H9 (cell line): Measurements from ENCODE around the gene TRNP1. TPM values are rescaled to one million over a fixed set of nuclear protein-coding genes. Genes with fewer than 3 reads are reported as not detected.

Experiments
- DNase-seq: peaks from one replicate; pipeline ENCODE4 v3.0.0-alpha.2; 2017
- H2AFZ ChIP-seq: one replicate; pipeline ENCODE4 v1.6.1; 2013; ENCODE audit warnings: mild to moderate bottlenecking, low read length, control low read depth, moderate library complexity
- H2AK5ac ChIP-seq: 2 replicates; pipeline ENCODE4 v1.6.1; 2013; ENCODE audit warnings: low read length, control low read depth, mixed read lengths; ENCODE audit not compliant: insufficient read length
- H2BK120ac ChIP-seq: one replicate; pipeline ENCODE4 v1.6.1; 2013; ENCODE audit warnings: low read depth, mild to moderate bottlenecking, low read length, control low read depth, inconsistent platforms; ENCODE audit not compliant: poor library complexity, severe bottlenecking
- H2BK12ac ChIP-seq: 2 replicates; pipeline ENCODE4 v1.6.1; 2013; ENCODE audit warnings: low read length, control low read depth, mixed read lengths, low read depth; ENCODE audit not compliant: insufficient read length
- H2BK15ac ChIP-seq: 2 replicates; pipeline ENCODE4 v1.6.1; 2013; ENCODE audit warnings: low read depth, low read length, control low read depth
- H2BK20ac ChIP-seq: one replicate; pipeline ENCODE4 v1.6.1; 2013; ENCODE audit warnings: low read depth, mild to moderate bottlenecking, low read length, control low read depth, inconsistent platforms; ENCODE audit not compliant: poor library complexity, severe bottlenecking
- H2BK5ac ChIP-seq: 2 replicates; pipeline ENCODE4 v1.6.1; 2013; ENCODE audit warnings: low read length, control low read depth, mixed read lengths; ENCODE audit not compliant: insufficient read length
- H3K14ac ChIP-seq: 2 replicates; pipeline ENCODE4 v1.6.1; 2013; ENCODE audit warnings: low read length, control low read depth; ENCODE audit not compliant: insufficient read depth
- H3K18ac ChIP-seq: 2 replicates; pipeline ENCODE4 v1.6.1; 2013; ENCODE audit warnings: low read depth, mild to moderate bottlenecking, mixed read lengths, low read length, control low read depth; ENCODE audit not compliant: insufficient read length
- H3K23ac ChIP-seq: 2 replicates; pipeline ENCODE4 v1.6.1; 2013; ENCODE audit warnings: low read length, control low read depth, mixed read lengths, low read depth; ENCODE audit not compliant: insufficient read length
- H3K23me2 ChIP-seq: 2 replicates; pipeline ENCODE4 v1.6.1; 2013; ENCODE audit warnings: low read depth, mild to moderate bottlenecking, mixed read lengths, low read length, control low read depth; ENCODE audit not compliant: insufficient read length, poor library complexity, severe bottlenecking
- H3K27ac ChIP-seq: 2 replicates; pipeline ENCODE4 v1.5.1; 2013; ENCODE audit warnings: low read length, control low read depth, mixed read lengths, low read depth; ENCODE audit not compliant: insufficient read length
- H3K27me3 ChIP-seq: 2 replicates; pipeline ENCODE4 v1.6.1; 2013; ENCODE audit warnings: low read length, control low read depth, inconsistent platforms; ENCODE audit not compliant: insufficient read depth
- H3K4ac ChIP-seq: 2 replicates; pipeline ENCODE4 v1.6.1; 2013; ENCODE audit warnings: low read depth, mild to moderate bottlenecking, control low read depth, inconsistent platforms, low read length, moderate library complexity
- H3K4me1 ChIP-seq: 2 replicates; pipeline ENCODE4 v1.6.1; 2013; ENCODE audit warnings: low read length, control low read depth, inconsistent platforms; ENCODE audit not compliant: insufficient read depth
- H3K4me2 ChIP-seq: 2 replicates; pipeline ENCODE4 v1.6.1; 2013; ENCODE audit warnings: low read length, control low read depth, mixed read lengths; ENCODE audit not compliant: insufficient read length, insufficient read depth
- H3K56ac ChIP-seq: 2 replicates; pipeline ENCODE4 v1.6.1; 2013; ENCODE audit warnings: low read depth, mild to moderate bottlenecking, mixed read lengths, low read length, control low read depth; ENCODE audit not compliant: insufficient read length
- H3K79me1 ChIP-seq: 2 replicates; pipeline ENCODE4 v1.6.1; 2013; ENCODE audit warnings: low read depth, mild to moderate bottlenecking, moderate library complexity, low read length, control low read depth, inconsistent platforms; ENCODE audit not compliant: insufficient read depth, poor library complexity, severe bottlenecking
- H3K79me2 ChIP-seq: 2 replicates; pipeline ENCODE4 v1.6.1; 2013; ENCODE audit warnings: low read length, control low read depth, inconsistent platforms; ENCODE audit not compliant: insufficient read depth
- H3K9ac ChIP-seq: 2 replicates; pipeline ENCODE4 v1.6.1; 2013; ENCODE audit warnings: low read length, control low read depth, mixed read lengths; ENCODE audit not compliant: insufficient read length; ENCODE audit errors: extremely low read depth
- H3K9me3 ChIP-seq: one replicate; pipeline ENCODE4 v1.6.1; 2013; ENCODE audit warnings: low read depth, low read length, inconsistent platforms; ENCODE audit not compliant: control insufficient read depth
- H3T11ph ChIP-seq: one replicate; pipeline ENCODE4 v1.6.1; 2013; ENCODE audit warnings: mild to moderate bottlenecking, low read length, control low read depth, inconsistent platforms
- H4K20me1 ChIP-seq: one replicate; pipeline ENCODE4 v1.6.1; 2013; ENCODE audit not compliant: control insufficient read depth, insufficient read length, insufficient read depth
- H4K5ac ChIP-seq: 2 replicates; pipeline ENCODE4 v1.6.1; 2013; ENCODE audit warnings: low read depth, mild to moderate bottlenecking, mixed read lengths, low read length, control low read depth; ENCODE audit not compliant: insufficient read length
- H4K8ac ChIP-seq: replicated peaks from 2 replicates; pipeline ENCODE4 v1.6.1; 2013; ENCODE audit warnings: low read length, control low read depth, mixed read lengths, low read depth; ENCODE audit not compliant: insufficient read length
- H4K91ac ChIP-seq: 2 replicates; pipeline ENCODE4 v1.6.1; 2013; ENCODE audit warnings: low read depth, mild to moderate bottlenecking, moderate library complexity, mixed read lengths, low read length, control low read depth; ENCODE audit not compliant: insufficient read length
- H3K27ac Mint-ChIP-seq, 3 experiments: 2 replicates in 2 of 3; 3 replicates in 1 of 3; pipeline ENCODE4 v1.8.0; 2020 to 2021; ENCODE audit warnings: mixed read lengths in 3 of 3, mild to moderate bottlenecking in 1 of 3, moderate library complexity in 1 of 3
- H3K27me3 Mint-ChIP-seq: 2 replicates; pipeline ENCODE4 v1.8.0; 2021; ENCODE audit warnings: low read depth, mild to moderate bottlenecking, moderate library complexity, mixed read lengths
- H3K36me3 Mint-ChIP-seq, 3 experiments: 2 replicates in 2 of 3; 3 replicates in 1 of 3; pipeline ENCODE4 v1.8.0; 2020 to 2021; ENCODE audit warnings: low read depth in 3 of 3, mixed read lengths in 3 of 3; ENCODE audit not compliant: insufficient read depth in 1 of 3
- H3K4me1 Mint-ChIP-seq, 2 experiments: 2 replicates each; pipeline ENCODE4 v1.8.0; 2020; ENCODE audit warnings: mixed read lengths in 2 of 2
- H3K4me3 Mint-ChIP-seq, 2 experiments: 2 replicates in 1 of 2; 3 replicates in 1 of 2; pipeline ENCODE4 v1.8.0; 2020 to 2021; ENCODE audit warnings: mild to moderate bottlenecking in 2 of 2, mixed read lengths in 2 of 2, moderate library complexity in 1 of 2
- H3K9me3 Mint-ChIP-seq, 2 experiments: 2 replicates in 1 of 2; 3 replicates in 1 of 2; pipeline ENCODE4 v1.8.0; 2020; ENCODE audit warnings: mild to moderate bottlenecking in 2 of 2, mixed read lengths in 2 of 2, moderate library complexity in 1 of 2
- CTCF ChIP-seq: fragments of 200-600 bp; sonication (generic); conservative IDR thresholded peaks from 3 replicates; pipeline ENCODE4 v1.8.0; 2021; ENCODE audit warnings: antibody characterized with exemption, mild to moderate bottlenecking
- WGBS: extraction: QIAGEN DNeasy Blood & Tissue Kit; methylation state at CpG from one replicate; pipeline ENCODE4 v1.1.7; 2013; ENCODE audit warnings: missing lambda C conversion rate, low lambda C conversion rate, mixed read lengths; ENCODE audit not compliant: insufficient read length; ENCODE audit errors: extremely low coverage; 5-methylcytosine and 5-hydroxymethylcytosine counted together
- total RNA-seq: library from RNA; stranded (reverse); gene quantifications from 2 replicates; pipeline ENCODE4 v1.2.1, GENCODE V29; 2021

Gene TRNP1
- total RNA-seq, 1 experiment from 2014 or later = 39.0 TPM

DNA sequence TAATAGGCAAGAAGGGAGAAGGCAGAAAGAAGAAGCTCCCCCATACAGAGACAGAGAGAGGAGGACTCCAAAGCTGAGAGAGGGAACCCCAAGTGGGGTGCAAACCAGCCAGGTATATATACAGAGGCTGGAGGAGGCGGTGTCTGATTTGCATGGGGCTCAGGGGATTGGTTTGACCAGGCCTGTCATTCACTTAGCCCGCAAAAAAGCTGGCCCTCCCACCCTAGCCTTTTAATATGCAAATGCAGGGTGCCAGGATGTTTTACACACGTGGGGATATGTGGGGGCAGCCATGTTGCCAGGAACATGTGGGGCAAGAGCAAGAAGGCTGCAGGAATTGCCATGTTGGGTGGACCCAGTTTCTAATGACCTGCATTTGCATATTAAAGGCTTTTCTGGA is 56.1 kb downstream of the TRNP1 start:
- no peak overlapping the region for H3K9ac ChIP-seq
- H3K9me3 Mint-ChIP-seq = peaks cover 0 to 4% of the 10 kb centered on the region in 2 experiments; a peak in 2 of 5 replicates
- no peak overlapping the region for H4K5ac ChIP-seq
- H2BK15ac ChIP-seq = no peak overlapping the region
- H2BK5ac ChIP-seq = no peak overlapping the region
- no peak overlapping the region for H2BK12ac ChIP-seq
- H3K79me1 ChIP-seq = no peaks in the 10 kb centered on the region
- H3K23ac ChIP-seq = no peak overlapping the region
- peaks cover 8% of the 10 kb centered on the region; the same call in 1 of the 2 replicates for H3K4me1 ChIP-seq
- no peak overlapping the region for H2BK20ac ChIP-seq
- H3K4me3 Mint-ChIP-seq = peak overlapping the region in 1 of 2 experiments; percentile 6; a peak in 1 of 5 replicates
- H3K27me3 Mint-ChIP-seq = no peaks in the 10 kb centered on the region; the same call in 1 of the 2 replicates
- peak; percentile 85 for DNase-seq
- H4K20me1 ChIP-seq = no peaks in the 10 kb centered on the region
- no peak overlapping the region for H3T11ph ChIP-seq
- WGBS = no CpG with 5 or more reads among the region's 3 CpGs
- H3K4ac ChIP-seq = no peak overlapping the region
- H2AFZ ChIP-seq = no peak overlapping the region
- H4K91ac ChIP-seq = no peak overlapping the region
- H3K36me3 Mint-ChIP-seq = peaks cover 0 to 7% (median 0%) of the 10 kb centered on the region in 3 experiments; a peak in 2 of 7 replicates
- H3K27ac Mint-ChIP-seq = peak overlapping the region; percentile 70 to 90 (median 80); a peak in 3 of 7 replicates
- no peaks in the 10 kb centered on the region for H3K27me3 ChIP-seq
- peaks cover 27 to 30% of the 10 kb centered on the region in 2 experiments for H3K4me1 Mint-ChIP-seq
- H3K23me2 ChIP-seq = no peaks in the 10 kb centered on the region
- H3K9me3 ChIP-seq = no peaks in the 10 kb centered on the region
- H3K4me2 ChIP-seq = no peak overlapping the region
- no peak overlapping the region for H4K8ac ChIP-seq
- H3K27ac ChIP-seq = no peak overlapping the region
- no peak for TF ChIP-seq CTCF
- no peaks in the 10 kb centered on the region for H3K79me2 ChIP-seq
- H3K14ac ChIP-seq = no peak overlapping the region
- no peak overlapping the region for H2BK120ac ChIP-seq
- no peak overlapping the region for H3K18ac ChIP-seq
- no peak overlapping the region for H3K56ac ChIP-seq
- H2AK5ac ChIP-seq = no peak overlapping the region

Other genes starting within 250 kb of the TRNP1 start
- 7.0 and 7.5 TPM in 2 replicates for gene PIGV, start 205.7 kb upstream of the TRNP1 start, total RNA-seq
- 33.1 and 38.9 TPM in 2 replicates for gene ZDHHC18, start 167.0 kb upstream of the TRNP1 start, total RNA-seq
- gene SFN, start 130.5 kb upstream of the TRNP1 start, total RNA-seq = 3.8 and 4.3 TPM in 2 replicates
- gene GPN2, start 103.4 kb upstream of the TRNP1 start, total RNA-seq = 44.3 and 47.8 TPM in 2 replicates
- 19.4 and 21.2 TPM in 2 replicates for gene GPATCH3, start 93.2 kb upstream of the TRNP1 start, total RNA-seq
- gene NR0B2, start 79.7 kb upstream of the TRNP1 start, total RNA-seq = not detected in 2 replicates
- gene NUDC, start 71.9 kb upstream of the TRNP1 start, total RNA-seq = 118 and 120 TPM in 2 replicates
- gene KDF1, start 33.2 kb upstream of the TRNP1 start, total RNA-seq = 17.6 and 19.5 TPM in 2 replicates
- gene TENT5B, start 19.2 kb downstream of the TRNP1 start, total RNA-seq = 124 and 126 TPM in 2 replicates
- 20.8 and 21.3 TPM in 2 replicates for gene SLC9A1, start 161.4 kb downstream of the TRNP1 start, total RNA-seq
- 19.0 and 20.5 TPM in 2 replicates for gene WDTC1, start 240.9 kb downstream of the TRNP1 start, total RNA-seq